OCI-LY7 (cell line): ENCODE results near the gene MYPN. TPM values are rescaled to one million over a fixed set of nuclear protein-coding genes. Genes with fewer than 3 reads are reported as not detected.
A peak's percentile ranks its signal among the peaks of the same experiment; 100 is the strongest.
"Not testable (repeated sequence)": the region's sequence is repeated elsewhere in the genome, so short reads cannot be mapped to it uniquely, and the experiment has no call there.

Experiments
- BruUV-seq: library from RNA; stranded (reverse); fragments of 400-500 nt; replicated peaks from 2 replicates; lab custom pipeline; 2021; lab: Mats Ljungman, UMichigan
- CTCF ChIA-PET: fragments of 300-600 bp; sonication (Branson Sonifier 250); formaldehyde crosslinking; loops from one replicate; lab custom pipeline; 2022; ENCODE audit warnings: antibody characterized with exemption; ENCODE audit not compliant: unreplicated experiment; lab: Charles Lee
- POLR2A ChIA-PET: fragments of 300-600 bp; sonication (Branson Sonifier 250); formaldehyde crosslinking; loops from one replicate; lab custom pipeline; 2022; ENCODE audit warnings: antibody characterized with exemption; lab: Charles Lee
- DNase-seq: peaks from one replicate; pipeline ENCODE4 v3.0.0-alpha.2; 2015; ENCODE audit warnings: low spot score
- H2AFZ ChIP-seq: fragments of 200-600 bp; sonication (generic), shearing (Covaris generic); 2 replicates; pipeline ENCODE4 v1.6.1; 2014; ENCODE audit warnings: mild to moderate bottlenecking, antibody characterized with exemption, low read length, moderate library complexity
- H3K27ac ChIP-seq: fragments of 200-600 bp; sonication (generic); 2 replicates; pipeline ENCODE4 v1.5.1; 2014; ENCODE audit warnings: mixed run types, low read depth, mild to moderate bottlenecking, moderate library complexity, low read length, inconsistent platforms; ENCODE audit not compliant: poor library complexity, severe bottlenecking
- H3K36me3 ChIP-seq: fragments of 200-600 bp; sonication (generic); 2 replicates; pipeline ENCODE4 v1.6.1; 2014; ENCODE audit warnings: mild to moderate bottlenecking, antibody characterized with exemption, low read length, moderate library complexity, mixed read lengths; ENCODE audit not compliant: insufficient read depth
- H3K4me1 ChIP-seq: fragments of 200-600 bp; sonication (generic); 2 replicates; pipeline ENCODE4 v1.5.1; 2014; ENCODE audit warnings: mild to moderate bottlenecking, low read length; ENCODE audit not compliant: insufficient read depth, poor library complexity, severe bottlenecking
- H3K4me2 ChIP-seq: fragments of 200-600 bp; sonication (generic); 2 replicates; pipeline ENCODE4 v1.6.1; 2014; ENCODE audit warnings: mild to moderate bottlenecking, low read length
- H3K4me3 ChIP-seq: fragments of 200-600 bp; sonication (generic); 2 replicates; pipeline ENCODE4 v1.5.1; 2014; ENCODE audit warnings: mild to moderate bottlenecking, low read depth, low read length; ENCODE audit not compliant: poor library complexity, severe bottlenecking
- H3K79me2 ChIP-seq: fragments of 200-600 bp; sonication (generic); 2 replicates; pipeline ENCODE4 v1.6.1; 2016; ENCODE audit warnings: low read depth, mild to moderate bottlenecking, low read length, moderate library complexity, mixed read lengths; ENCODE audit not compliant: insufficient read depth
- H3K9me2 ChIP-seq: fragments of 200-600 bp; sonication (generic); 2 replicates; pipeline ENCODE4 v1.6.1; 2016; ENCODE audit warnings: mild to moderate bottlenecking, low read length, mixed read lengths; ENCODE audit not compliant: insufficient read depth
- H3K9me3 ChIP-seq: fragments of 200-600 bp; sonication (generic); 2 replicates; pipeline ENCODE4 v1.6.1; 2014; ENCODE audit warnings: mild to moderate bottlenecking, mixed run types, low read length, mixed read lengths
- H4K20me1 ChIP-seq: fragments of 200-600 bp; sonication (generic); 2 replicates; pipeline ENCODE4 v1.6.1; 2014; ENCODE audit warnings: mild to moderate bottlenecking, antibody characterized with exemption, low read length, moderate library complexity, mixed read lengths; ENCODE audit not compliant: insufficient read depth
- EZH2phosphoT487 ChIP-seq: fragments of 200-600 bp; sonication (generic); IDR thresholded peaks from 2 replicates; pipeline ENCODE4 v1.6.1; 2018; ENCODE audit warnings: low read depth, borderline replicate concordance, mild to moderate bottlenecking, mixed run types, antibody characterized with exemption, low read length, moderate library complexity, mixed read lengths
- intact Hi-C: fragments of 100-400 bp; cut with micrococcal nuclease; formaldehyde crosslinking; loops from one replicate; pipeline ENCODE4 v1.10.0; 2022; ENCODE audit not compliant: unreplicated experiment
- total RNA-seq, 2 experiments: library from RNA; depleted of rRNA in 1 of 2; stranded (reverse); fragments of >200 nt in 1 of 2; shearing (Covaris generic) in 1 of 2; gene quantifications; 2 replicates each; pipeline ENCODE4 v1.2.3, GENCODE V29; 2014 to 2022
- TF ChIP-seq, protein P1 (sequence below): fragments of 200-600 bp; sonication (generic); conservative IDR thresholded peaks from 2 replicates; pipeline ENCODE4 v1.5.1; 2014; ENCODE audit warnings: mild to moderate bottlenecking, antibody characterized with exemption, low read length, moderate library complexity, mixed read lengths

The MYPN gene
- total RNA-seq, 2 experiments from 2014 or later: 0.06 TPM; not detected in 1

DNA sequence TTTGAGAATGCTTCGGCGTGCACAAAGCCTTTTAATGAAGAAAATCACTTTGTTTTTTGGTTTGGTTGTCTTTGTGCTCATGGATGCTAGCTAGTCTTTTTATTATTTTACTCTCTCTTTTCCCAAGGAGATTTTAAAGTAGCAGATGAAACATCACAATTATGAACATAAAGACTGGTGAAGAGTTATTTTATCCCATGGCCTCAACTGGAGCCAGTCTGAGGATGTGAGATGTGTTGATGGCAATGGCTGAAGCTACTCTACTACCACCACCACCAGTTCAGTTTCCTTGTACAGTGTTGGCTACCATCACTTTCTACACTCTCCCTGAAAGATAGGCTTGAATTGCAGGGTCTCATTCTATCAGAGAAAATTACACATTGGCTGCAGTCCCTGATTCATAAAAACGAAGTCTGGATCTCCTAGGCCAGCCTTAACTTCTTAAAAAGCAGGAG, 33.7 kb upstream of the MYPN start:
- peaks cover 14% of the 10 kb centered on the region; the same call in 1 of the 2 replicates for H4K20me1 ChIP-seq
- H3K9me3 ChIP-seq: no peaks in the 10 kb centered on the region
- POLR2A ChIA-PET: interaction anchor here (0.6 to 1.2 kb wide), 5 partner anchors 9 to 935 kb away, joined by 3 to 5 read pairs (median 3); partner anchors contain the start of genes HNRNPH3 and SIRT1
- peak overlapping the region; percentile 83 for H3K27ac ChIP-seq
- peak overlapping the region; percentile 99 for H2AFZ ChIP-seq
- DNase-seq: peak; percentile 20
- intact Hi-C loops: loop anchor here (1.0 to 10.0 kb wide), 5 partner anchors 191 to 451 kb away; partner anchors contain the start of genes SIRT1 and SLC25A16
- no peak for TF ChIP-seq EZH2phosphoT487
- TF ChIP-seq, protein P1, sequence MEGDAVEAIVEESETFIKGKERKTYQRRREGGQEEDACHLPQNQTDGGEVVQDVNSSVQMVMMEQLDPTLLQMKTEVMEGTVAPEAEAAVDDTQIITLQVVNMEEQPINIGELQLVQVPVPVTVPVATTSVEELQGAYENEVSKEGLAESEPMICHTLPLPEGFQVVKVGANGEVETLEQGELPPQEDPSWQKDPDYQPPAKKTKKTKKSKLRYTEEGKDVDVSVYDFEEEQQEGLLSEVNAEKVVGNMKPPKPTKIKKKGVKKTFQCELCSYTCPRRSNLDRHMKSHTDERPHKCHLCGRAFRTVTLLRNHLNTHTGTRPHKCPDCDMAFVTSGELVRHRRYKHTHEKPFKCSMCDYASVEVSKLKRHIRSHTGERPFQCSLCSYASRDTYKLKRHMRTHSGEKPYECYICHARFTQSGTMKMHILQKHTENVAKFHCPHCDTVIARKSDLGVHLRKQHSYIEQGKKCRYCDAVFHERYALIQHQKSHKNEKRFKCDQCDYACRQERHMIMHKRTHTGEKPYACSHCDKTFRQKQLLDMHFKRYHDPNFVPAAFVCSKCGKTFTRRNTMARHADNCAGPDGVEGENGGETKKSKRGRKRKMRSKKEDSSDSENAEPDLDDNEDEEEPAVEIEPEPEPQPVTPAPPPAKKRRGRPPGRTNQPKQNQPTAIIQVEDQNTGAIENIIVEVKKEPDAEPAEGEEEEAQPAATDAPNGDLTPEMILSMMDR: no peak
- H3K4me1 ChIP-seq: peaks cover 15% of the 10 kb centered on the region
- TSS peak; percentile 92 for BruUV-seq
- peaks cover 42% of the 10 kb centered on the region for H3K79me2 ChIP-seq
- peak overlapping the region; percentile 85 for H3K4me3 ChIP-seq
- peaks cover 29% of the 10 kb centered on the region for H3K36me3 ChIP-seq
- peak overlapping the region; percentile 57 for H3K4me2 ChIP-seq
- no peaks in the 10 kb centered on the region for H3K9me2 ChIP-seq
- CTCF ChIA-PET: no interaction called here

DNA sequence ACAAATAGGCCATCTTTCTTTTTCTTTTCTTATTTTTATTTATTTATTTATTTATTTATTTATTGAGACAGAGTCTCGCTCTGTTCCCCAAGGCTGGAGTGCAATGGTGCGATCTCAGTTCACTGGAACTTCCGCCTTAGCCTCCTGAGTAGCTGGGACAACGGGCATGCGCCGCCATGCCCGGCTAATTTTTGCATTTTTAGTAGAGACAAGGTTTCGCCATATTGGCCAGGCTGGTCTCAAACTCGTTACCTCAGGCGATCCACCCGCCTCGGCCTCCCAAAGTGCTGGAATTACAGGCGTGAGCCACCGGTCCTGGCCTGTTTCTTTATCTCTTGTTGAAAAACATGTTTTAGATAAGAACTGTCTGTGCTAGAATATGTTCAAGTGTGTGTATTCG, 33.2 kb upstream of the MYPN start:
- H3K4me2 ChIP-seq, DNase-seq, H3K9me2 ChIP-seq, CTCF ChIA-PET, H3K9me3 ChIP-seq, H3K4me3 ChIP-seq, H3K27ac ChIP-seq, BruUV-seq, H2AFZ ChIP-seq: not testable (repeated sequence)
- peaks cover 24% of the 10 kb centered on the region for H3K36me3 ChIP-seq
- H3K4me1 ChIP-seq: peaks cover 15% of the 10 kb centered on the region
- intact Hi-C loops: loop anchor here (10.0 kb wide), 1 partner anchor 221 kb away; no protein-coding TSS in a partner anchor
- POLR2A ChIA-PET: interaction anchor here (0.8 to 1.2 kb wide), 3 partner anchors 192 to 256 kb away, joined by 3 read pairs; partner anchors contain the start of genes HNRNPH3 and SIRT1
- peaks cover 14% of the 10 kb centered on the region; the same call in 1 of the 2 replicates for H4K20me1 ChIP-seq
- peaks cover 37% of the 10 kb centered on the region for H3K79me2 ChIP-seq

DNA sequence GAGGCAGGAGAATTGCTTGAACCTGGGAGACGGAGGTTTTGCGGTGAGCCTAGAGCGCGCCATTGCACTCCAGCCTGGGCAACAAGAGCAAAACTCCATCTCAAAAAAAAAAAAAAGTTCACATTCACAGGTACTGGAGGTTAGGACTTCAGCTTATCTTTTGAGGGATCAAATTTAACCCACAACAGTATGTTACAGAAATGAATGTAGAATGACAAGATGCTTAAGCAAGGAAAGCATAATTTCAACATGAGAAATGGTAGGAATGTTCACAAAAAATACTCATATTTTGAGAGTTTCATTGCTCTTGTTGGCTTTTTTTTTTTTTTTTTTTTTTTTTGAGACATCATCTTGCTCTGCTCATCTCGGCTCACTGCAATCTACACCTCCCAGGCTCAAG, 32.3 kb upstream of the MYPN start:
- POLR2A ChIA-PET: interaction anchor here (0.6 kb wide), 1 partner anchor 125 kb away, joined by 5 read pairs; no protein-coding TSS in a partner anchor

More for the DNA sequence above, 32.3 kb upstream of the MYPN start:
- no TSS peak for BruUV-seq
- Histone ChIP-seq H3K27ac (no peak overlapping the region), H3K9me3 (no peaks in the 10 kb centered on the region), H4K20me1 (peaks cover 14% of the 10 kb centered on the region; the same call in 1 of the 2 replicates), H3K36me3 (peaks cover 15% of the 10 kb centered on the region; the same call in 1 of the 2 replicates), H3K4me1 (peaks cover 8% of the 10 kb centered on the region), H3K9me2 (no peaks in the 10 kb centered on the region), H3K79me2 (peaks cover 27% of the 10 kb centered on the region), H3K4me2 (no peak overlapping the region), H2AFZ (no peak overlapping the region), H3K4me3 (no peak overlapping the region)
- no peak for TF ChIP-seq EZH2phosphoT487
- TF ChIP-seq, protein P1: no peak
- intact Hi-C loops: loop anchor here (10.0 kb wide), 1 partner anchor 222 kb away; no protein-coding TSS in a partner anchor
- CTCF ChIA-PET: no interaction called here
- DNase-seq: no peak
